GM21360 (cell line): Measurements from ENCODE around the gene PARD6G.
"Not testable (repeated sequence)": the region's sequence is repeated elsewhere in the genome, so short reads cannot be mapped to it uniquely, and the experiment has no call there.

ENCODE experiments used
- ATAC-seq: cut with Tn5 transposase; IDR thresholded peaks from one replicate; pipeline ENCODE4 v1.9.1; 2021; ENCODE audit warnings: mild to moderate bottlenecking, moderate library complexity; ENCODE audit not compliant: unreplicated experiment

Gene PARD6G

GRCh38 chr18:80243204-80243603, 4.1 kb downstream of the PARD6G start:
- no peak for ATAC-seq

GRCh38 chr18:80241919-80242777, 5.2 kb downstream of the PARD6G start:
- no peak for ATAC-seq

GRCh38 chr18:80239830-80240229, 7.5 kb downstream of the PARD6G start:
- ATAC-seq, result no peak

GRCh38 chr18:80238651-80239260, 8.6 kb downstream of the PARD6G start:
- ATAC-seq, result no peak

GRCh38 chr18:80237519-80237918, 9.8 kb downstream of the PARD6G start:
- ATAC-seq, result not testable (repeated sequence)

GRCh38 chr18:80234398-80234797, 12.9 kb downstream of the PARD6G start:
- no peak for ATAC-seq

GRCh38 chr18:80233899-80234298, 13.4 kb downstream of the PARD6G start:
- ATAC-seq, result no peak

- no peak for ATAC-seq
Measured at GRCh38 chr18:80233201-80233835, 14.0 kb downstream of the PARD6G start.

- no peak for ATAC-seq
Measured at GRCh38 chr18:80232710-80233109, 14.6 kb downstream of the PARD6G start.

GRCh38 chr18:80232030-80232429, 15.3 kb downstream of the PARD6G start:
- no peak for ATAC-seq

- ATAC-seq, result no peak
Measured at GRCh38 chr18:80231616-80232015, 15.7 kb downstream of the PARD6G start.

- ATAC-seq, result no peak
Measured at GRCh38 chr18:80231151-80231550, 16.2 kb downstream of the PARD6G start.

GRCh38 chr18:80229766-80230745, 17.3 kb downstream of the PARD6G start:
- no peak for ATAC-seq

- ATAC-seq, result no peak
Measured at GRCh38 chr18:80229363-80229762, 18.0 kb downstream of the PARD6G start.

- ATAC-seq, result no peak
Measured at GRCh38 chr18:80228051-80228848, 19.1 kb downstream of the PARD6G start.

GRCh38 chr18:80227472-80227871, 19.8 kb downstream of the PARD6G start:
- ATAC-seq, result no peak

GRCh38 chr18:80225685-80226084, 21.6 kb downstream of the PARD6G start:
- ATAC-seq, result no peak

- no peak for ATAC-seq
Measured at GRCh38 chr18:80223581-80224148, 23.6 kb downstream of the PARD6G start.

- not testable (repeated sequence) for ATAC-seq
Measured at GRCh38 chr18:80219488-80219887, 27.8 kb downstream of the PARD6G start.
